Effector CD4-positive, alpha-beta T cell (primary cell): ENCODE measurements around the gene LRRTM4.

Source experiments
- DNase-seq: peaks from one replicate; pipeline ENCODE4 v3.0.0-alpha.2; 2020

LRRTM4 gene

DNA sequence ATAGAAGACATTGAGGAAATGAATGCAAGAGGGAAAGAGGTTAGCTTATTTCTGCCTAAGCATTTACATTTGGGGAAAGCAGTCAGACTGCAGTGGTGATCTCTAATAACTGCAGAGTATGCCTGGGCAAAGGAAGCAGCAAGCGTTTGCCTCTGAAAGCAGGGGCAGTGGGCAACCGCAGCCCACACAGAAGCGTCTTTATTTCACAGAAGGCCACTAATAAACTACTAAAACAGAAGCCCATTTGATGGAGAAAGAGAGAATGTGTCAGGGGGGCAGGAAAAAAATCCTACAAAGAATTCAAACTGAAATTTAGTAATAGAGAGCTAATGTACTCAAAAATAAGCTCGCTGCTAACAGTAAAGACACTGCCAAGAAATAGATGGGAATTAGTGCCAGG is 53.1 kb downstream of the LRRTM4 start:
- no peak for DNase-seq

DNA sequence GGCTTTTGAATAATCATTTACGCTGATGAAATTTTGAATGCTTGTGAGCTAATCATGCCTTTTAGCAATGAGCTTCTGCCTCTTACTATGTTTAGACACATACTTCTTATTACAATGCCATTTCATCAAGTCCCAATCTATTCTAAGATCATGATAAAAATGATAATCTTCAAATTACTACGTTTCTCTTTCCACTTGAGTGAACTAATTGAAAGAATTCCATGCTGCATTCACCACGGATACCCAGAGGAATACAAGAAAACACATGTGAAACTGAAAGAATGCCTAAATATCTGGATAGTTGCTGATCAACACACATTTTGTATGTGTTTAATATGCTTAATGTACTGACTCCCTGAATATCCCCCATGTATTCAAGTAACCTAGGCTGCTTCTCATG is 62.3 kb downstream of the LRRTM4 start:
- DNase-seq = no peak

GRCh38 chr2:77458216-77458615 is 64.0 kb downstream of the LRRTM4 start:
- DNase-seq = no peak

- no peak for DNase-seq
Measured at GRCh38 chr2:77457665-77458064, 64.5 kb downstream of the LRRTM4 start.

DNA sequence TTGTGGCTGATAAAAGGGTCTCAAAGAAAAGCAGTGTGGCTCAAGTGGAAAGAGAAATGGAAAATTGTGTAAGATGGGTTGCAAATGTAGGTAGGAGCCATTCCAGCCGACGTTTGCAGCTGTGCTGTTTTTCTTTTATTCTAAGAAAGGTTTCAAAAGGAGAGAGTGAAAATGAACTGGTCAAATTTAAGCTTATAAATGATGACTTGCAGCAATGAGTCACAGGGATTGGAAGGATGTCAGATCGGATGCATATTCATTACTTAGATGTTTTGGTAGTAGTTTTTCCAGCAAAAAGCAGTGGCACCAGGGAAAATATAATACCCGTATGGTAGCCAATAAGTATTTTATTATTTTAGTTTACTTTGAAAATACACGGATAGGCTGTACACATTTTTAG is 79.1 kb downstream of the LRRTM4 start:
- no peak for DNase-seq

GRCh38 chr2:77434880-77435279 is 87.3 kb downstream of the LRRTM4 start:
- no peak for DNase-seq

GRCh38 chr2:77428946-77429345 is 93.2 kb downstream of the LRRTM4 start:
- DNase-seq = no peak

DNA sequence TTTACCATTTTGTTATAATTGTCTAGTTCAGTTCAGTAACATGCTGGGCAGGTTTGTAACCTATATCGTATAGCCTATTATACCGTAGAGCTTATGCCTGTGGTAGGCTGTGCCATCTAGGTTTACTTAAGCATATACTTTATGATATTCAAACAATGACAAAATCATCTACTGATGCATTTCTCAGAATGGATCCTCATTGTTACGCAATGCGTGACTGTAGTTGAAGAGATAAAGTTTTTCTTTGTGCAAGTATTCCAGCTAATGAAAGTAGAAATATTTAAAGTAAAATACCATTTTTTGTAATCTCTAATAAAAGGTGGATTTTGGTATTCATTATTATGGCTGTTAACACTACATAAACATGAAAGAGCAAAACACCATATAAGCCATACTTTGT is 100.2 kb downstream of the LRRTM4 start:
- DNase-seq = no peak

- no peak for DNase-seq
Measured at GRCh38 chr2:77418537-77418936, 103.6 kb downstream of the LRRTM4 start.

DNA sequence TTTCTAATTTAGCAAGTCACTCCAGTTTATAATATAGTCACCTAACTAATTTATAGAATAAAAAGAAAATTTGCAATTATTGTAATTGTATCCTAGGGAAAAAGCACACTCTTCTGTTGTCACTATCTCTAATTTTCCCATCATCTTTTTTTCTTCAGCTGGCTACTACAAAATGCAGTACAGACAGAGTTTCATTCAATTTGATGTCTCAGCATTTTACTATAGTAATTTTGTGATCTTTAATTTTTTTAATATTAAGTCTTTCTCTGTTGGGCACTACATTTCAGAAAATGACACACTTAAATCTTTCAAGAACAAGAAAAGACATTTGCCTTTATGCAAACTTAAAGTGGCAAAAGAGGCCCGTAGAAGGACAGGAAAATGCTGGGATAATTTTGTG is 118.0 kb downstream of the LRRTM4 start:
- DNase-seq = no peak

- no peak for DNase-seq
Measured at GRCh38 chr2:77398970-77399600, 123.1 kb downstream of the LRRTM4 start.

DNA sequence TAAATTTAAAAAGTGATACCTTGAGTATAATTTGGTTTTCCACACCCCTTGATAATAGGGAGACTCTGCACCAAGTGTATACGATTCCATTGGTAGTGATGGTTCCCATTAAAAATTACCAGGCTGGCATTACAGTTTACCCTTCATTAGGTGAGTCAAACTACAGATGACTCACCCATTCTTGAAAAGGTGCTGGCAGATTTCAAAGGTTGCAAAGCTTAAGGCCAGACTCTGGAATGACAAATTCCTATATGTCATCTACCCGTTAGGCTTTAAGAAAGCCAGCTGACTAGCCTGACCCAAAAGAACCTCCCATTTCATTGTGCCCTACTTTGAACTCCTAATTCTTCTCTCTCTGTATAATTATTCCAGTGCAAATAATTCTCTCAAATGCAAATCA is 124.4 kb downstream of the LRRTM4 start:
- no peak for DNase-seq

- no peak for DNase-seq
Measured at GRCh38 chr2:77395011-77395410, 127.2 kb downstream of the LRRTM4 start.

- no peak for DNase-seq
Measured at GRCh38 chr2:77391119-77391518, 131.1 kb downstream of the LRRTM4 start.

- DNase-seq = no peak
Measured at GRCh38 chr2:77387324-77387723, 134.9 kb downstream of the LRRTM4 start.

- no peak for DNase-seq
Measured at GRCh38 chr2:77372636-77373035, 149.5 kb downstream of the LRRTM4 start.

- no peak for DNase-seq
Measured at GRCh38 chr2:77370511-77370910, 151.7 kb downstream of the LRRTM4 start.

- DNase-seq = no peak
Measured at GRCh38 chr2:77363277-77363676, 158.9 kb downstream of the LRRTM4 start.

DNA sequence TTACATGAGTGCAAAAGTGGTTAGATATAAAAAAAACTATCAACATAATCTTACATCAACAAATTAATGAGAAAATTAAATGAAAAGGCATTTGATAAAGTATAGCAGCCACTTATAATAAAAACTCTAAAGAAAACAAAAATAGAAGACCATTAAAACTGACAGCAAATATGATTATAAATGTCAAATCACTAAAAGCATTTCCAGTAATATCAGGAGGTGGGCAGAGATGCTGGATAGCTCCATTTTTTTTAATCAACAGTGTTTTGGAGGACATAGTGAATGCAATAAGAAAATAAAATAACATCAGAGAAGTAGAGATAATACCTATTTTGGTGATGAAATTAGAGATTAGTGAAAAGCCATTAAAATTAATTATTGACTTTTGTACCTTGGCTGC is 173.4 kb downstream of the LRRTM4 start:
- no peak for DNase-seq

DNA sequence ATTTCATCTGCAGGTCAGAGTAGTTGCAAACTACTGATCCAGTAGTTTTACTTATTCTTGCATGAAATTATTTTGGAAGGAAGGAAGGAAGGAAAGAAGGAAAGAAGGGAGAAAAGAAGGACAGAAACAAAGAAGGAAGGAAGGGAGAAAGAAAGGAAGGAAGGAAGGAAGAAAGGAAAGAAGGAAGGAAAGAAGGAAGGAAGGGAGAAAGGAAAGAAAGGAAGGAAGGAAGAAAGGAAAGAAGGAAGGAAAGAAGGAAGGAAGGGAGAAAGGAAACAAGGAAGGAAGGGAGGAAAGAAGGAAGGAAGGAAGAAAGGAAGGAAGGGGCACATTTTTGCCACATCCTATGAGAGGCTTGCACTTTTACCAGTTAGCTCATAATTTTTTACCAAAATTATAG is 186.2 kb downstream of the LRRTM4 start:
- DNase-seq = no peak

DNA sequence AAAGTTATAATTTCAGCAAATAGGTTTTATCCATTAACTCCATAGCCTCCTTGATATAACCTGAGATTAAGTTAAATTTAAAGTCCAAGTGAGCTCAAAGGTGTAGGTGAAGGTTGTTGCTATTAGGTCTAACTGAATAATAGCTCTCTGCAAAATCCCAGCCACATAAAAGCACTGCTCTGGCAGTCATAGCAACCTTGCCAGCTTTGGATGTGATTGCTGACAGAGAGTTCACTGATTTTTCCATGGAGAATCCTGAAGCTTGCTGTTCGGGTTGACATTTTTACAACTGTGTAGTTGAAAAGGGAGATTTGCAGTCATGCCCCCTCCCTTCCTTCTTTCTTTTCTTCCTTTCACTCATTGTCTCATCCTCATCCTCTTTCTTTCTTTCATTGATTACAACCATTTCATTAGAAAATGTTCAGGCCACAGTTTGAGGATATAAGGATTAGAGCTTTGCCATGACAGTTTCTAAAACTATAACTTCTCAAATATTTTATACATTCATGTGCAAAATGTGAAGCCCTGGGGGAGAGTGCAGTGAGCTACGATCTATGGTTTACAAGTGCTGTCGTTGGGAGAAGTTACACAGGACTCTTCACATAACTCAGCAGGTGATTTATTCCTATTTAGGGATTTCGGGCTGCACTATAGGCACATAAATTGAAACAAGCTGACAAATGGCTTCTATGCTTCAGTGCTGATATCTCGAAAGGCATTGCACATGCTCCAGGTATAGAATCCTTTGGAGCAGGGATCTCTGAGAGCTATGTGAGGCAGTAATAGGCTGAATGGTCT is 193.8 kb downstream of the LRRTM4 start:
- no peak for DNase-seq

DNA sequence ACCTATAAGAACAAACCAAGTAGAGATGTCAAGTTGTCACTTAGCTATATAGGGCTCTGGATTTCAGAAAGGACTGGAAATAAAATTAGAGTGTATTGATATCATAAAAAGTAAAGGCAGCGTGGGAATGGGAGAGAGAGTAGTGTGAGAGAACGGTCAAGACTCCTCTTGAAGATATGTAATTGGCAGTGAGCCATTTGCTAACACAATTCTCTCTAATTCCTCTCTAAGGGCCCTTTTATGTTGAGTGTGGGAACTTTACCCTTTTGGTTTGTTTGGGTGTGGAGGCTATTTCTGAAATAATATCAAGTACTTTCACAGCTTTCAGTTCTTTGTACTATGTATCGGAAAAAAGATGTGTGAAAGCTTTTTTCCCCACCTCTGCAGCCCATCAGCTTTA is 196.8 kb downstream of the LRRTM4 start:
- no peak for DNase-seq

- DNase-seq = no peak
Measured at GRCh38 chr2:77322431-77322830, 199.7 kb downstream of the LRRTM4 start.

DNA sequence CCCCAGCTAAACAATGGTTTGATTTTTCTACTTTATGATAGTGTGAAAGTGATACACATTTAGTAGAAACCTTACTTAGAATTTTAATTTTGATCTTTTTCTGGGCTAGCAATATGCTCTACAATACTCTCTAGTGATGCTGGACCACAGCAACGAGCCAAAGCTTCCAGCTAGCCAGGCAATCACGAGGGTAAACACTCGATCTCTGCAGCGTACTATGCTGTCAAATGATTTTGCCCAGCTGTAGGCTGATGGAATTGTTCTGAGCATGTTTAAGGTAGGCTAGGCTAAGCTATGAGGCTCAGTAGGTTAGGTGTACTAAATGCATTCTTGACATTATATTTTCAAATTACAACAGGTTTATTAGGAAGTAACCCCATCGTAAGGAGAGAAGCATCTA is 207.5 kb downstream of the LRRTM4 start:
- no peak for DNase-seq

GRCh38 chr2:77310416-77310815 is 211.8 kb downstream of the LRRTM4 start:
- no peak for DNase-seq
